GM23248 (cell line): ENCODE data around the gene PLCB1.

Experiments
- EZH2 ChIP-seq: fragments of 200-600 bp; sonication (generic); IDR thresholded peaks from 2 replicates; pipeline ENCODE4 v1.6.1; 2018; ENCODE audit warnings: antibody characterized with exemption, mild to moderate bottlenecking; ENCODE audit not compliant: insufficient read depth, poor library complexity, severe bottlenecking
- EZH2phosphoT487 ChIP-seq: fragments of 200-600 bp; sonication (generic); IDR thresholded peaks from 2 replicates; pipeline ENCODE4 v1.6.1; 2018; ENCODE audit warnings: antibody characterized with exemption, moderate library complexity, mild to moderate bottlenecking, low read depth; ENCODE audit not compliant: insufficient read depth

DNA sequence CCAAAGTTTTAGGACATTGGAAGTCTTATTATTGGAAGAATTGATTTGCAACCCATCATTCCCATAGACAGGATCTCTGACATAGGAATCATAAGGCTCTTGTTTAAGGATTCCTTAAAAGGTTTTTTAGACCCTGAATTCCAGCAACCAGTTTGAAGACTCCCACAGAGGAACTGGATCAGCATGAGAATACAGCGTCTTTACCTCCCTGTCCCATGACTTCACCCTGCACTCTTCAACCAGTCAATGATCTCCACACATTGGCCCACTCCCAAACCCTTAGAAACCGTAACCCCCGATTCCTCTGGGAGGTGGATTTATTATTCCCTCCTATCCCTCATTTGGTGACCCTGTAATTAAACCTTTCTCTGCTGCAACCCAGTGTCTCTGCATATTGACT is 786.1 kb downstream of the PLCB1 start:
- no peak for TF ChIP-seq EZH2
- no peak for TF ChIP-seq EZH2phosphoT487
